ENCODE results near the gene CHD3.

DNA sequence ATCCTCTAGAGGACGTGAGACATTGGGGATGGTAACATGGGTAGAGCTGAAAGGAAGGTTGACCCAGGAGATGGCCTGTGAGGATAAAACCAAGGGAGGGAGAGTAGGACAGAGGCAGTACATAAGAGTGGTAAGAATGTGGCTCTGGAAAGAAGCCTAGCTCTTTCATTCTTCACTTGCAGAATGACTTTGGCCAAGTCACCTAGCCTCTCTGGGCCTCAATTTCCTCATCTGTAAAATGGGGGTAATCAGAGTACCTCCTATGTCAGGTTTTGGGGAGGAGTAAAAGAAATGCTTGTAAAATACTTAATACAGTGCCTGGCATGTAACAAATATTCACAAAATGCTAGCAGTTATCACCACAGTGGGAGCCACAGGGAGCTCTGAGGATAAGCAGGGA is 47.7 kb upstream of the CHD3 start:
- TF ChIP-seq, protein P1, sequence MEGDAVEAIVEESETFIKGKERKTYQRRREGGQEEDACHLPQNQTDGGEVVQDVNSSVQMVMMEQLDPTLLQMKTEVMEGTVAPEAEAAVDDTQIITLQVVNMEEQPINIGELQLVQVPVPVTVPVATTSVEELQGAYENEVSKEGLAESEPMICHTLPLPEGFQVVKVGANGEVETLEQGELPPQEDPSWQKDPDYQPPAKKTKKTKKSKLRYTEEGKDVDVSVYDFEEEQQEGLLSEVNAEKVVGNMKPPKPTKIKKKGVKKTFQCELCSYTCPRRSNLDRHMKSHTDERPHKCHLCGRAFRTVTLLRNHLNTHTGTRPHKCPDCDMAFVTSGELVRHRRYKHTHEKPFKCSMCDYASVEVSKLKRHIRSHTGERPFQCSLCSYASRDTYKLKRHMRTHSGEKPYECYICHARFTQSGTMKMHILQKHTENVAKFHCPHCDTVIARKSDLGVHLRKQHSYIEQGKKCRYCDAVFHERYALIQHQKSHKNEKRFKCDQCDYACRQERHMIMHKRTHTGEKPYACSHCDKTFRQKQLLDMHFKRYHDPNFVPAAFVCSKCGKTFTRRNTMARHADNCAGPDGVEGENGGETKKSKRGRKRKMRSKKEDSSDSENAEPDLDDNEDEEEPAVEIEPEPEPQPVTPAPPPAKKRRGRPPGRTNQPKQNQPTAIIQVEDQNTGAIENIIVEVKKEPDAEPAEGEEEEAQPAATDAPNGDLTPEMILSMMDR (IDR thresholded peaks at IDR 0.05; ENCODE audit: insufficient read depth, low read length): no peak
- TF ChIP-seq SPI1 (IDR thresholded peaks at IDR 0.05; ENCODE audit: borderline replicate concordance, low read depth) (no peak), POLR2AphosphoS5 (IDR thresholded peaks at IDR 0.05; ENCODE audit: low read depth) (no peak), GABPA (IDR thresholded peaks at IDR 0.05; ENCODE audit: low read depth) (no peak)
- TF ChIP-seq, protein P2, sequence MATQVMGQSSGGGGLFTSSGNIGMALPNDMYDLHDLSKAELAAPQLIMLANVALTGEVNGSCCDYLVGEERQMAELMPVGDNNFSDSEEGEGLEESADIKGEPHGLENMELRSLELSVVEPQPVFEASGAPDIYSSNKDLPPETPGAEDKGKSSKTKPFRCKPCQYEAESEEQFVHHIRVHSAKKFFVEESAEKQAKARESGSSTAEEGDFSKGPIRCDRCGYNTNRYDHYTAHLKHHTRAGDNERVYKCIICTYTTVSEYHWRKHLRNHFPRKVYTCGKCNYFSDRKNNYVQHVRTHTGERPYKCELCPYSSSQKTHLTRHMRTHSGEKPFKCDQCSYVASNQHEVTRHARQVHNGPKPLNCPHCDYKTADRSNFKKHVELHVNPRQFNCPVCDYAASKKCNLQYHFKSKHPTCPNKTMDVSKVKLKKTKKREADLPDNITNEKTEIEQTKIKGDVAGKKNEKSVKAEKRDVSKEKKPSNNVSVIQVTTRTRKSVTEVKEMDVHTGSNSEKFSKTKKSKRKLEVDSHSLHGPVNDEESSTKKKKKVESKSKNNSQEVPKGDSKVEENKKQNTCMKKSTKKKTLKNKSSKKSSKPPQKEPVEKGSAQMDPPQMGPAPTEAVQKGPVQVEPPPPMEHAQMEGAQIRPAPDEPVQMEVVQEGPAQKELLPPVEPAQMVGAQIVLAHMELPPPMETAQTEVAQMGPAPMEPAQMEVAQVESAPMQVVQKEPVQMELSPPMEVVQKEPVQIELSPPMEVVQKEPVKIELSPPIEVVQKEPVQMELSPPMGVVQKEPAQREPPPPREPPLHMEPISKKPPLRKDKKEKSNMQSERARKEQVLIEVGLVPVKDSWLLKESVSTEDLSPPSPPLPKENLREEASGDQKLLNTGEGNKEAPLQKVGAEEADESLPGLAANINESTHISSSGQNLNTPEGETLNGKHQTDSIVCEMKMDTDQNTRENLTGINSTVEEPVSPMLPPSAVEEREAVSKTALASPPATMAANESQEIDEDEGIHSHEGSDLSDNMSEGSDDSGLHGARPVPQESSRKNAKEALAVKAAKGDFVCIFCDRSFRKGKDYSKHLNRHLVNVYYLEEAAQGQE (IDR thresholded peaks at IDR 0.05; ENCODE audit: insufficient replicate concordance, low read depth): no peak

Measured in HL-60 (cell line).